ENCODE results near the gene DCHS1.

DCHS1 gene

GRCh38 chr11:6584528-6584927 lies 71.1 kb downstream of the DCHS1 start:
- DNase-seq, result no peak

- DNase-seq, result no peak
Measured at GRCh38 chr11:6583584-6583983, 72.0 kb downstream of the DCHS1 start.

DNA sequence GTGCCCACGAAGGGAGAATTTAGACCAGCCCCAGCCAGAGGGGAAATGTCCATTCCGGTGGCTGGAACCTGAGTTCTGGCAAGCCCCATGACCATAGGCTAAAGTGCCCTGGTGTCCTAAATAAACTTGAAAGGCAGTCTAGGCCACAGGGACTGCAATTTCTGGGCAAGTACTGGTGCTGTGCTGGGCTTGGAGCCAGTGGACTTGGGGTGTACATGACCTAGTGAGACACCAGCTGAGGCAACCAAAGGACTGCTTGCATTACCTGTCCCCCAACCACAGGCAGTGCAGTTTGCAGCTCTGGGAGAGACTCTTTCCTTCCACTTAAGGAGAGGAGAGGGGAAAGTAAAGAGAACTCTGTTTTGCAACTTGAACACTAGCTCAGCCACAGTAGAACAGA lies 75.9 kb downstream of the DCHS1 start:
- DNase-seq, result no peak

- no peak for DNase-seq
Measured at GRCh38 chr11:6578134-6578533, 77.5 kb downstream of the DCHS1 start.

DNA sequence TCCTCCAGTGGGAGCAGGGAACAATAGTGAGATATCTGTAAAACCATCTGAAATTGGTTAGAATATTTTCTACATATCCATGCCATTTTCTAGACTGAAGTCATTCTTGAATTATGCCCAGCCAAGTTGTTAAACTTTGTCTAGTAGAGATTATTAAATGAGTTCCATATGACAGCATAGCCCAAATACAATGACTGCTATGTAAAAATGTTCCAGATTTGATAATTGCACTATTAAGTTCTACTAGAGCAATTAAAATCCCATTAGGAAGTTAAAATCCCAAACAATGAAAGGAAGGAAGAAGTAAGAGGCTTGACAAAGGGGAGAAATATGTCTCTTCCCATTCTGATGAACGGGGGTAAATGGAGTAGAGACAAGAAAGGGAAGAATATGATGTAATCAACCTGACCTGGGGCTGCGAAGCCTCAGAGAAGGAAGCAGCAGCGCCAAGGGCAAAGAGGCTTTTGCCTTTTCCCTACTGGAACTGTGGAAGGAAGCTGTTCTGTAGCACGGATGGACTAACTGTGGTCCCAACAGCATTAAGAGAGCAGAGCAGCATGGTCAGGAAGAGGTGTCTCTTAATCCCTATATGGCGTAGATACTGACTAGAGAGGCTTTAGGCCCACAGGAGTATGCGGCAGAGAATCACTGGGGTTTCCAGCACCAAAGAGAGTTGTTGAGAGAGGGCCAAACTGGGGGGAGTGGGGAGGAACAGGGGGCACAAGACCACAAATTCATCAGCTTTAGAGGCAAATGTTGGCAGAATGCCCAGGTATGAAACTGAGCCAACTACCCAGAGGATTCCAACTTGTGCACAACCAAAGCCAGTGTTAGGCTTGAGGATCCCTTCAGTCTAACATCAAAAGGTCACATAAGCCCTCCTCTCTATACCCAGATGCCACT lies 78.9 kb downstream of the DCHS1 start:
- DNase-seq, result peak; percentile 63

- DNase-seq, result no peak
Measured at GRCh38 chr11:6574816-6575715, 80.5 kb downstream of the DCHS1 start.

DNA sequence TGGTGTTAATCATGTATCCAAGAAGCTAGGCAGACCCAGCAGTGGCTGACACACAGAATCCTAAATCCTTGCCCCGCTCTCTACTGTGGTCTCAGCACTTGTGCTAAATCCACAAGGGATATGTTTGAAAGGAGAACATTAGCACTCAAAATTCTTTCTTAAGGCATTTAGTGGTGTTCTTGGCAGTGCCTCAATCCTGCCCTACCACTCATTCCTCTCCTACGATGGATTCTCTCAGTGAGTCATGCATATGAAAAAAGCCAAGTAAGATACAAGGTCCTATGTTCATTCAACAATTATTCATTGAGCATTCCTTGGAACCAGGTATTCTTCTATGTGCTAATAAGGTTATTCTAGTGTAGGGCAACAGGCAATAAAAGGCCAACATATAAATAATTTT lies 83.4 kb downstream of the DCHS1 start:
- no peak for DNase-seq

DNA sequence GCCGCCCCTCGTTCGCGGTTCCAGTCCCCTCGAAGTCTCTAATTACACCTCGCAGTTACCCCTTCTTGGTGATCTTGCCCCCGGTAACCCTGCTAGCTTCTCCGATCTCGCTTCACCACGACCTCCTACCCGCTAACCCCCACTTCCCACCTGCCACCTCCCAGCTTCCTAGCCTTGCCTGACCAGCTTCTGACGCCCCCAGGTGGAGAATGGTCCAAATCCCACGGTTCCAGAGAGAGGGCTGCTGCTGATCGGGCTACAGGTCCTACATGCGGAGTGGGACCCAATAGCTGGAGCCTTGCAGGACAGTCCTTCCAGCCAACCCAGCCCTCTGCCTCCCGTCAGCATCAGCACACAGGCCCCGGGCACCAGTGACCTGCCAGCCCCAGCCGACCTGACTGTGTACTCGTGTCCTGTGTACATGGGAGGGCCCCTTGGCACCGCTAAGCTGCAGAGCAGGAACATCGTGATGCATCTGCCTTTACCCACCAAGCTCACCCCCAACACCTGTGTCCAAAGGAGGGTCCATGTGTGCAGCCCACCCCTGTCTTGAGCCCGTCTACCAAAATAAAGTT lies 84.1 kb downstream of the DCHS1 start:
- no peak for DNase-seq
